MM.1S (cell line): Measurements from ENCODE around the gene MUC5B.

ENCODE experiments used
- CTCF ChIP-seq: fragments of 300-600 bp; sonication (generic); IDR thresholded peaks from 2 replicates; pipeline ENCODE4 v1.5.1; 2016; ENCODE audit warnings: antibody characterized with exemption, low read length, mixed read lengths
- EZH2 ChIP-seq: fragments of 300-600 bp; sonication (generic); optimal IDR thresholded peaks from 2 replicates; pipeline ENCODE3; 2017; ENCODE audit warnings: low read depth, mild to moderate bottlenecking, antibody characterized with exemption, low read length, mixed read lengths

- TF ChIP-seq CTCF (no peak), EZH2 (no peak)
Measured at GRCh38 chr11:1181853-1182535, 40.9 kb upstream of the MUC5B start.
